ENCODE data around the gene PRELID3B. TPM values are rescaled to one million over a fixed set of nuclear protein-coding genes. Genes with fewer than 3 reads are reported as not detected.

Gene PRELID3B
- total RNA-seq, 1 experiment from 2014 or later: 52.6 TPM

GRCh38 chr20:59086923-59087322, 44.3 kb upstream of the PRELID3B start:
- DNase-seq: no peak
- H3K9me3 ChIP-seq (ENCODE audit: control insufficient read depth, low read depth, low read length): no peaks in the 10 kb centered on the region
- no peak for TF ChIP-seq CTCF (conservative IDR thresholded peaks at IDR 0.05)
- no peak overlapping the region for H3K27ac ChIP-seq (ENCODE audit: insufficient read length, low read depth, low read length)
- no peak overlapping the region for H4K91ac ChIP-seq (ENCODE audit: insufficient read length, low read depth, low read length)
- H3K18ac ChIP-seq (ENCODE audit: insufficient read length, low read depth, low read length): no peak overlapping the region
- Mint-ChIP-seq H3K27me3 (ENCODE audit: low read depth) (peaks cover 7% of the 10 kb centered on the region; the same call in 1 of the 2 replicates), H3K4me1 (no peaks in the 10 kb centered on the region), H3K27ac (no peak overlapping the region), H3K4me3 (no peak overlapping the region), H3K36me3 (ENCODE audit: insufficient read depth in 1 of 3, low read depth in 3 of 3) (no peaks in the 10 kb centered on the region), H3K9me3 (no peaks in the 10 kb centered on the region)
- no peaks in the 10 kb centered on the region for H3K79me2 ChIP-seq (ENCODE audit: insufficient read depth, low read length)
- H4K5ac ChIP-seq (ENCODE audit: insufficient read length, low read depth, low read length): no peak overlapping the region
- WGBS (ENCODE audit: extremely low coverage, insufficient read length, low lambda C conversion rate): 87% methylated on average over 3 of the region's 5 CpGs
- H4K8ac ChIP-seq (replicated peaks; ENCODE audit: insufficient read length, low read depth, low read length): no peak overlapping the region
- H2BK5ac ChIP-seq (ENCODE audit: insufficient read length, low read length): no peak overlapping the region
- H3K9ac ChIP-seq (ENCODE audit: extremely low read depth, insufficient read length, low read length): no peak overlapping the region
- H2BK12ac ChIP-seq (ENCODE audit: insufficient read length, low read depth, low read length): no peak overlapping the region
- no peak overlapping the region for H3K23ac ChIP-seq (ENCODE audit: insufficient read length, low read depth, low read length)
- no peak overlapping the region for H3T11ph ChIP-seq (ENCODE audit: low read length)
- no peak overlapping the region for H2BK20ac ChIP-seq (ENCODE audit: low read depth, low read length, poor library complexity, severe bottlenecking)
- no peak overlapping the region for H2BK120ac ChIP-seq (ENCODE audit: low read depth, low read length, poor library complexity, severe bottlenecking)
- H3K79me1 ChIP-seq (ENCODE audit: insufficient read depth, low read depth, low read length, poor library complexity, severe bottlenecking): no peaks in the 10 kb centered on the region
- no peak overlapping the region for H2BK15ac ChIP-seq (ENCODE audit: low read depth, low read length)
- no peak overlapping the region for H3K4ac ChIP-seq (ENCODE audit: low read depth, low read length)
- no peaks in the 10 kb centered on the region for H4K20me1 ChIP-seq (ENCODE audit: control insufficient read depth, insufficient read depth, insufficient read length)
- H3K4me2 ChIP-seq (ENCODE audit: insufficient read depth, insufficient read length, low read length): no peak overlapping the region
- no peak overlapping the region for H2AK5ac ChIP-seq (ENCODE audit: insufficient read length, low read length)
- no peaks in the 10 kb centered on the region for H3K27me3 ChIP-seq (ENCODE audit: insufficient read depth, low read length)
- no peak overlapping the region for H2AFZ ChIP-seq (ENCODE audit: low read length)
- H3K14ac ChIP-seq (ENCODE audit: insufficient read depth, low read length): no peak overlapping the region
- H3K23me2 ChIP-seq (ENCODE audit: insufficient read length, low read depth, low read length, poor library complexity, severe bottlenecking): no peaks in the 10 kb centered on the region
- H3K4me1 ChIP-seq (ENCODE audit: insufficient read depth, low read length): no peaks in the 10 kb centered on the region
- H3K56ac ChIP-seq (ENCODE audit: insufficient read length, low read depth, low read length): no peak overlapping the region
